Stimulated activated CD8-positive, alpha-beta memory T cell treated with anti-CD3 and anti-CD28 coated beads, Interleukin-4, amount 100 ng/mL, for 1 hour (primary cell): ENCODE results near the gene QSOX2.

Source experiments
- DNase-seq, 2 donors: peaks; one replicate each; pipeline ENCODE4 v3.0.0-alpha.2; 2020; ENCODE audit warnings: low read depth in 2 of 2, low spot score in 1 of 2

The QSOX2 gene

GRCh38 chr9:136204838-136205706, 40.5 kb downstream of the QSOX2 start, which contains the start of gene LHX3:
TSS of gene LHX3 (minus strand) at chr9:136205128. CDS start at chr9:136205012, 116 bp downstream.
- DNase-seq: no peak

GRCh38 chr9:136204145-136204805, 41.3 kb downstream of the QSOX2 start:
- no peak for DNase-seq

GRCh38 chr9:136203408-136204144, 42.0 kb downstream of the QSOX2 start:
- no peak for DNase-seq

- DNase-seq: no peak
These were observed 42.9 kb downstream of the QSOX2 start for GRCh38 chr9:136202454-136203407.

GRCh38 chr9:136201609-136202453, 43.8 kb downstream of the QSOX2 start:
- no peak for DNase-seq

GRCh38 chr9:136201174-136201573, 44.4 kb downstream of the QSOX2 start:
- no peak for DNase-seq

GRCh38 chr9:136200424-136200823, 45.2 kb downstream of the QSOX2 start:
- no peak for DNase-seq

GRCh38 chr9:136199391-136200288, 46.0 kb downstream of the QSOX2 start:
- no peak for DNase-seq

- DNase-seq: no peak
These were observed 47.0 kb downstream of the QSOX2 start for GRCh38 chr9:136198605-136199083.

GRCh38 chr9:136197930-136198604, 47.5 kb downstream of the QSOX2 start:
- DNase-seq: no peak

GRCh38 chr9:136197084-136197875, 48.3 kb downstream of the QSOX2 start:
- DNase-seq: no peak

- no peak for DNase-seq
These were observed 49.1 kb downstream of the QSOX2 start for GRCh38 chr9:136196404-136197083.

- DNase-seq: no peak
These were observed 51.1 kb downstream of the QSOX2 start for GRCh38 chr9:136194540-136194939.

GRCh38 chr9:136193891-136194279, 51.7 kb downstream of the QSOX2 start:
- no peak for DNase-seq

- DNase-seq: no peak
These were observed 52.3 kb downstream of the QSOX2 start for GRCh38 chr9:136193127-136193890.
